HG03378 (cell line): ENCODE results near the gene GLIPR2.
"Not testable (repeated sequence)": the region's sequence is repeated elsewhere in the genome, so short reads cannot be mapped to it uniquely, and the experiment has no call there.

ENCODE experiments used
- ATAC-seq: cut with Tn5 transposase; IDR thresholded peaks from one replicate; pipeline ENCODE4 v1.9.1; 2021; ENCODE audit warnings: mild to moderate bottlenecking, moderate library complexity; ENCODE audit not compliant: unreplicated experiment

GLIPR2 gene

GRCh38 chr9:36163049-36163785 is 26.7 kb downstream of the GLIPR2 start:
- no peak for ATAC-seq

GRCh38 chr9:36163786-36164170 is 27.2 kb downstream of the GLIPR2 start:
- no peak for ATAC-seq

GRCh38 chr9:36164372-36164771 is 27.8 kb downstream of the GLIPR2 start:
- ATAC-seq, result no peak

GRCh38 chr9:36164989-36165388 is 28.5 kb downstream of the GLIPR2 start:
- ATAC-seq, result no peak

- no peak for ATAC-seq
These were observed 29.3 kb downstream of the GLIPR2 start for GRCh38 chr9:36165826-36166167.

- ATAC-seq, result no peak
These were observed 29.8 kb downstream of the GLIPR2 start for GRCh38 chr9:36166168-36166927.

GRCh38 chr9:36169166-36169565 is 32.6 kb downstream of the GLIPR2 start, which contains the start of gene CCIN:
Gene CCIN, plus strand, starts transcription at chr9:36169388. Its CDS starts 115 bp downstream, at chr9:36169503.
- no peak for ATAC-seq

GRCh38 chr9:36169708-36170107 is 33.2 kb downstream of the GLIPR2 start:
- ATAC-seq, result no peak

- ATAC-seq, result no peak
These were observed 34.0 kb downstream of the GLIPR2 start for GRCh38 chr9:36170531-36170930.

- no peak for ATAC-seq
These were observed 37.3 kb downstream of the GLIPR2 start for GRCh38 chr9:36173861-36174260.

- ATAC-seq, result no peak
These were observed 37.7 kb downstream of the GLIPR2 start for GRCh38 chr9:36174271-36174670.

GRCh38 chr9:36174731-36175130 is 38.2 kb downstream of the GLIPR2 start:
- ATAC-seq, result no peak

GRCh38 chr9:36175209-36175608 is 38.7 kb downstream of the GLIPR2 start:
- not testable (repeated sequence) for ATAC-seq

- ATAC-seq, result not testable (repeated sequence)
These were observed 40.0 kb downstream of the GLIPR2 start for GRCh38 chr9:36176496-36176895.

- ATAC-seq, result no peak
These were observed 41.0 kb downstream of the GLIPR2 start for GRCh38 chr9:36177571-36177970.

- ATAC-seq, result not testable (repeated sequence)
These were observed 43.7 kb downstream of the GLIPR2 start for GRCh38 chr9:36180243-36180642.

- no peak for ATAC-seq
These were observed 50.9 kb downstream of the GLIPR2 start for GRCh38 chr9:36187414-36187813.

GRCh38 chr9:36188212-36188611 is 51.7 kb downstream of the GLIPR2 start:
- no peak for ATAC-seq

GRCh38 chr9:36189976-36190375 is 53.4 kb downstream of the GLIPR2 start:
- ATAC-seq, result no peak

GRCh38 chr9:36190388-36191289 is 54.1 kb downstream of the GLIPR2 start, which contains the start of gene CLTA:
Gene CLTA, plus strand, starts transcription at chr9:36190921. Its CDS starts 136 bp downstream, at chr9:36191057.
- ATAC-seq, result peak; percentile 95

GRCh38 chr9:36191290-36191645 is 54.7 kb downstream of the GLIPR2 start:
- no peak for ATAC-seq
